HG03045 (cell line): ENCODE results near the gene SUSD5.
"Not testable (repeated sequence)": the region's sequence is repeated elsewhere in the genome, so short reads cannot be mapped to it uniquely, and the experiment has no call there.

Source experiments
- ATAC-seq: cut with Tn5 transposase; IDR thresholded peaks from one replicate; pipeline ENCODE4 v1.9.1; 2021; ENCODE audit warnings: mild to moderate bottlenecking, moderate library complexity; ENCODE audit not compliant: unreplicated experiment

Gene SUSD5

GRCh38 chr3:33153782-33154181, 64.8 kb downstream of the SUSD5 start:
- no peak for ATAC-seq

- ATAC-seq: no peak
Measured at GRCh38 chr3:33152363-33153360, 65.9 kb downstream of the SUSD5 start.

GRCh38 chr3:33149342-33149741, 69.3 kb downstream of the SUSD5 start:
- ATAC-seq: no peak

- ATAC-seq: no peak
Measured at GRCh38 chr3:33146791-33147445, 71.7 kb downstream of the SUSD5 start.

GRCh38 chr3:33145901-33146580, 72.6 kb downstream of the SUSD5 start:
- ATAC-seq: no peak

GRCh38 chr3:33145221-33145900, 73.2 kb downstream of the SUSD5 start:
- no peak for ATAC-seq

- ATAC-seq: no peak
Measured at GRCh38 chr3:33144433-33144832, 74.2 kb downstream of the SUSD5 start.

- ATAC-seq: no peak
Measured at GRCh38 chr3:33141006-33141405, 77.6 kb downstream of the SUSD5 start.

- no peak for ATAC-seq
Measured at GRCh38 chr3:33139996-33140395, 78.6 kb downstream of the SUSD5 start.

- not testable (repeated sequence) for ATAC-seq
Measured at GRCh38 chr3:33139006-33139623, 79.5 kb downstream of the SUSD5 start.

- no peak for ATAC-seq
Measured at GRCh38 chr3:33137691-33138090, 80.9 kb downstream of the SUSD5 start.

- no peak for ATAC-seq
Measured at GRCh38 chr3:33134026-33134625, 84.5 kb downstream of the SUSD5 start.

GRCh38 chr3:33132019-33132360, 86.6 kb downstream of the SUSD5 start:
- no peak for ATAC-seq

- peak; percentile 86 for ATAC-seq
Measured at GRCh38 chr3:33131331-33132018, 87.1 kb downstream of the SUSD5 start.

- no peak for ATAC-seq
Measured at GRCh38 chr3:33130144-33130543, 88.5 kb downstream of the SUSD5 start.

- ATAC-seq: no peak
Measured at GRCh38 chr3:33128706-33129105, 89.9 kb downstream of the SUSD5 start.

- no peak for ATAC-seq
Measured at GRCh38 chr3:33125840-33126239, 92.8 kb downstream of the SUSD5 start.

- no peak for ATAC-seq
Measured at GRCh38 chr3:33124638-33125037, 94.0 kb downstream of the SUSD5 start.

- no peak for ATAC-seq
Measured at GRCh38 chr3:33122991-33123390, 95.6 kb downstream of the SUSD5 start.

GRCh38 chr3:33119891-33120290, 98.7 kb downstream of the SUSD5 start:
- ATAC-seq: no peak
